GM23248 (cell line): ENCODE data around the gene RTRAF. TPM values are rescaled to one million over a fixed set of nuclear protein-coding genes. Genes with fewer than 3 reads are reported as not detected.

Source experiments
- DNase-seq: peaks from one replicate; pipeline ENCODE4 v3.0.0-alpha.2; 2015
- H2AFZ ChIP-seq: fragments of 200-600 bp; sonication (generic); 2 replicates; pipeline ENCODE4 v1.6.1; 2016; ENCODE audit warnings: antibody characterized with exemption
- H3F3A ChIP-seq: fragments of 200-600 bp; sonication (generic); 2 replicates; pipeline ENCODE4 v1.6.1; 2016; ENCODE audit warnings: mild to moderate bottlenecking, antibody characterized with exemption, mixed run types; ENCODE audit not compliant: insufficient read depth
- H3K27ac ChIP-seq: fragments of 200-600 bp; sonication (generic); 2 replicates; pipeline ENCODE4 v1.5.1; 2016; ENCODE audit warnings: mild to moderate bottlenecking
- H3K27me3 ChIP-seq: fragments of 200-600 bp; sonication (generic); replicated peaks from 2 replicates; pipeline ENCODE4 v1.6.1; 2016; ENCODE audit warnings: mild to moderate bottlenecking; ENCODE audit not compliant: insufficient read depth
- H3K36me3 ChIP-seq: fragments of 200-600 bp; sonication (generic); 2 replicates; pipeline ENCODE4 v1.6.1; 2016; ENCODE audit warnings: low read depth, mild to moderate bottlenecking
- H3K4me1 ChIP-seq: fragments of 200-600 bp; sonication (generic); 2 replicates; pipeline ENCODE4 v1.6.1; 2016; ENCODE audit warnings: mild to moderate bottlenecking; ENCODE audit not compliant: insufficient read depth
- H3K4me2 ChIP-seq: fragments of 200-600 bp; sonication (generic); one replicate; pipeline ENCODE4 v1.6.1; 2016; ENCODE audit warnings: mild to moderate bottlenecking; ENCODE audit not compliant: unreplicated experiment
- H3K4me3 ChIP-seq: fragments of 200-600 bp; sonication (generic); 2 replicates; pipeline ENCODE4 v1.5.1; 2016; ENCODE audit warnings: mild to moderate bottlenecking
- H3K79me2 ChIP-seq: fragments of 200-600 bp; sonication (generic); 2 replicates; pipeline ENCODE4 v1.6.1; 2016; ENCODE audit warnings: mild to moderate bottlenecking; ENCODE audit not compliant: insufficient read depth
- H3K9ac ChIP-seq: fragments of 200-600 bp; sonication (generic); 2 replicates; pipeline ENCODE4 v1.6.1; 2016; ENCODE audit warnings: mild to moderate bottlenecking
- H3K9me2 ChIP-seq: fragments of 200-600 bp; sonication (generic); 2 replicates; pipeline ENCODE4 v1.6.1; 2016; ENCODE audit warnings: mixed run types, mild to moderate bottlenecking, moderate library complexity; ENCODE audit not compliant: insufficient read depth
- H3K9me3 ChIP-seq: fragments of 200-600 bp; sonication (generic); one replicate; pipeline ENCODE4 v1.6.1; 2017; ENCODE audit warnings: low read depth
- H4K20me1 ChIP-seq: fragments of 200-600 bp; sonication (generic); 2 replicates; pipeline ENCODE4 v1.6.0; 2016; ENCODE audit not compliant: insufficient read depth
- EZH2 ChIP-seq: fragments of 200-600 bp; sonication (generic); IDR thresholded peaks from 2 replicates; pipeline ENCODE4 v1.6.1; 2018; ENCODE audit warnings: antibody characterized with exemption, mild to moderate bottlenecking; ENCODE audit not compliant: insufficient read depth, poor library complexity, severe bottlenecking
- EZH2phosphoT487 ChIP-seq: fragments of 200-600 bp; sonication (generic); IDR thresholded peaks from 2 replicates; pipeline ENCODE4 v1.6.1; 2018; ENCODE audit warnings: antibody characterized with exemption, moderate library complexity, mild to moderate bottlenecking, low read depth; ENCODE audit not compliant: insufficient read depth
- WGBS, 2 experiments: methylation state at CpG; one replicate each; pipeline ENCODE4 v1.1.6; 2015 to 2017; ENCODE audit warnings: low lambda C conversion rate in 2 of 2, low coverage in 1 of 2; ENCODE audit errors: missing lambda C conversion rate in 2 of 2; 5-methylcytosine and 5-hydroxymethylcytosine counted together
- in situ Hi-C: fragments of 300-500 bp; cut with MboI; formaldehyde crosslinking; loops from 2 replicates; pipeline ENCODE4 v1.15.0; 2020
- polyA plus RNA-seq: library from polyadenylated mRNA; unstranded; fragments of >200 nt; fragmentation: Nextera tagmentation; extraction: Ambion mirVana; gene quantifications from 2 replicates; pipeline ENCODE4 v1.2.1, GENCODE V29; 2016
- total RNA-seq: library from RNA; depleted of rRNA; stranded (reverse); fragments of >200 nt; shearing (Covaris generic); gene quantifications from 2 replicates; pipeline ENCODE4 v1.2.3, GENCODE V29; 2014

The RTRAF gene
- total and polyA plus RNA-seq, 2 experiments from 2014 or later: 99.9 to 270 TPM

- H3K9me3 ChIP-seq: no peaks in the 10 kb centered on the region
- peaks cover 8% of the 10 kb centered on the region for H3F3A ChIP-seq
- H2AFZ ChIP-seq: no peak overlapping the region
- in situ Hi-C loops: no loop called here
- peaks cover 41% of the 10 kb centered on the region for H3K79me2 ChIP-seq
- H3K27ac ChIP-seq: no peak overlapping the region
- 65 to 66% methylated on average over 8 of the region's 8 CpGs for WGBS, 2 experiments
- H3K4me1 ChIP-seq: peaks cover 21% of the 10 kb centered on the region
- no peaks in the 10 kb centered on the region for H3K9me2 ChIP-seq
- no peak overlapping the region for H3K4me3 ChIP-seq
- DNase-seq: no peak
- H3K36me3 ChIP-seq: peaks cover 3% of the 10 kb centered on the region
- H3K4me2 ChIP-seq: no peak overlapping the region
- TF ChIP-seq EZH2 (no peak), EZH2phosphoT487 (no peak)
- no peak overlapping the region for H3K9ac ChIP-seq
- H3K27me3 ChIP-seq: no peaks in the 10 kb centered on the region
- no peaks in the 10 kb centered on the region for H4K20me1 ChIP-seq
Measured at GRCh38 chr14:52042371-52043289, 53.3 kb downstream of the RTRAF start.

- Histone ChIP-seq H3K4me2 (no peak overlapping the region), H3K9me3 (no peaks in the 10 kb centered on the region), H3K36me3 (peaks cover 3% of the 10 kb centered on the region), H3K27me3 (no peaks in the 10 kb centered on the region), H3K27ac (no peak overlapping the region), H3K4me1 (peaks cover 25% of the 10 kb centered on the region), H3K9ac (no peak overlapping the region), H3F3A (peaks cover 8% of the 10 kb centered on the region), H3K4me3 (no peak overlapping the region), H3K9me2 (no peaks in the 10 kb centered on the region), H2AFZ (no peak overlapping the region), H3K79me2 (peaks cover 52% of the 10 kb centered on the region), H4K20me1 (no peaks in the 10 kb centered on the region)
- DNase-seq: peak; percentile 48
- WGBS, 2 experiments: 80 to 81% methylated on average over 4 to 5 of the region's 5 CpGs
- TF ChIP-seq EZH2: no peak
- no peak for TF ChIP-seq EZH2phosphoT487
- in situ Hi-C loops: no loop called here
Measured at GRCh38 chr14:52043690-52044089, 54.3 kb downstream of the RTRAF start.

GRCh38 chr14:52044791-52045522, 55.6 kb downstream of the RTRAF start:
- Histone ChIP-seq H3K4me1 (peaks cover 32% of the 10 kb centered on the region), H3K9me3 (no peaks in the 10 kb centered on the region), H3K4me3 (peak overlapping the region; percentile 20; the same call in 1 of the 2 replicates), H4K20me1 (no peaks in the 10 kb centered on the region), H3K9me2 (no peaks in the 10 kb centered on the region), H3K36me3 (peaks cover 3% of the 10 kb centered on the region; the same call in 1 of the 2 replicates), H3K9ac (peak overlapping the region; percentile 59), H2AFZ (no peak overlapping the region), H3K27ac (peak overlapping the region; percentile 84), H3F3A (peaks cover 8% of the 10 kb centered on the region), H3K27me3 (no peaks in the 10 kb centered on the region), H3K4me2 (peak overlapping the region; percentile 54), H3K79me2 (peaks cover 62% of the 10 kb centered on the region)
- in situ Hi-C loops: no loop called here
- DNase-seq: peak; percentile 97
- whole genome bisulfite sequencing, 2 experiments: 62 to 67% methylated on average over 11 of the region's 11 CpGs
- no peak for TF ChIP-seq EZH2
- TF ChIP-seq EZH2phosphoT487: no peak

GRCh38 chr14:52046376-52046917, 57.1 kb downstream of the RTRAF start:
- no peaks in the 10 kb centered on the region for H4K20me1 ChIP-seq
- peaks cover 77% of the 10 kb centered on the region for H3K79me2 ChIP-seq
- peak; percentile 34 for DNase-seq
- no peaks in the 10 kb centered on the region for H3K9me2 ChIP-seq
- TF ChIP-seq EZH2 (no peak), EZH2phosphoT487 (no peak)
- H3K9me3 ChIP-seq: no peaks in the 10 kb centered on the region
- in situ Hi-C loops: no loop called here
- WGBS, 2 experiments: 45 to 50% methylated on average over 2 of the region's 2 CpGs
- no peak overlapping the region for H3K9ac ChIP-seq
- H3K4me2 ChIP-seq: no peak overlapping the region
- H3F3A ChIP-seq: peaks cover 17% of the 10 kb centered on the region
- H3K27ac ChIP-seq: no peak overlapping the region
- no peak overlapping the region for H3K4me3 ChIP-seq
- H2AFZ ChIP-seq: no peak overlapping the region
- peaks cover 40% of the 10 kb centered on the region for H3K4me1 ChIP-seq
- no peaks in the 10 kb centered on the region for H3K27me3 ChIP-seq
- H3K36me3 ChIP-seq: no peaks in the 10 kb centered on the region
